ENCODE measurements around the gene STARD7.
A peak's percentile ranks its signal among the peaks of the same experiment; 100 is the strongest.

STARD7 gene

DNA sequence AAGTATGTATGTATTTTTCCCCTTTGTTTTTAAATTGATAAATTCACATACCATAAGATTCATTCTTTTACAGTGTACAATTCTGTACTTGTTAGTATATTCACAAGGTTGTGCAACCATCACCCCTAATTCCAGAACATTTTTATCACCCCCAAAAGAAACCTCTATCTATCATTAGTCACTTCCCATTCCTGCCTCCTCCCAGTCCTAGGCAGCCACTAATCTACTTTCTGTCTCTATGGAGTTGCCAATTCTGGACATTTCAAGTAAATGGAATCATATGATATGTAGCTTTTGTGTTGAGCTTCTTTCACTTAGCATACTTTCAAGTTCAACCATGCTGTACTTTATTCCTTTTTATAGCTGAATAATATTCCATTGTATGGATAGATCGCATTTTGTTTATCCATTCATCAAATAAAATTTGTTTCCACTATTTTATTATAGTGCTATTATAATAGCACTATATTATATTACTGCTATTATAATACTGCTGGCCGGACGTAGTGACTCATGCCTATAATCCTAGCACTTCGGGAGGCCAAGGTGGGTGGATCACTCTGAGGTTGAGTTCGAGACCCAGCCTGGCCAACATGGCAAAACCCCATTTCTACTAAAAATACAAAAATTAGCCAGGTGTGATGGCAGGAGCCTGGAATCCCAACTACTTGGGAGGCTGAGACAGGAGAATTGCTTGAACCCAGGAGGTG is 10.9 kb downstream of the STARD7 start:
- no peak for DNase-seq (ENCODE audit: low read depth)

DNA sequence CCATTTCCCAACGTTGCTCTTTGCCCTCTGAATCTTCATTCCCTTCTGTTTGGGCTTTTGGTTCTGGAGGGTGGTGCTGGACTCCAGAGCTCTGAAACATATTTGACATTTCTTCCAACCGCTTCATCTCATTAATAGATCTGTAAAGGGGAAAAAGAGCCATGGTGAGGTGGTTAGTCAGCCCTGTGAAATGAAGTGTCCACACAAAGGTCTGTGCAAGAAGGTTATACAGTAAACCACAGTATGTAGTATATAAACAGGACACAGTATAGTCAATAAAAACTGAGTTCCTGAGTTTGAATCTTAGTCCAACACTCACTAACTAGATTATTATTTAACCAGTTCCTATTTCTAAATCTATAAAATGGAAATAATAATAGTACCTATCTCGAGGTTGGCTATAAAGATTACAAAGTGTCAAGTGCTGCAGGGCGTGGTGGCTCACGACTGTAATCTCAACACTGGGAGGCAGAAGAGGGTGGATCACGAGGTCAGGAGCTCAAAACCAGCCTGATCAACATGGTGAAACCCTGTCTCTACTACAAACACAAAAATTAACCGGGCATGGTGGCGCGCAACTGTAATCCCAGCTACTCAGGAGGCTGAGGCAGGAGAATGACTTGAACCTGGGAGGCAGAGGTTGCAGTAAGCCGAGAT is 13.1 kb downstream of the STARD7 start:
- no peak for DNase-seq (ENCODE audit: low read depth)

DNA sequence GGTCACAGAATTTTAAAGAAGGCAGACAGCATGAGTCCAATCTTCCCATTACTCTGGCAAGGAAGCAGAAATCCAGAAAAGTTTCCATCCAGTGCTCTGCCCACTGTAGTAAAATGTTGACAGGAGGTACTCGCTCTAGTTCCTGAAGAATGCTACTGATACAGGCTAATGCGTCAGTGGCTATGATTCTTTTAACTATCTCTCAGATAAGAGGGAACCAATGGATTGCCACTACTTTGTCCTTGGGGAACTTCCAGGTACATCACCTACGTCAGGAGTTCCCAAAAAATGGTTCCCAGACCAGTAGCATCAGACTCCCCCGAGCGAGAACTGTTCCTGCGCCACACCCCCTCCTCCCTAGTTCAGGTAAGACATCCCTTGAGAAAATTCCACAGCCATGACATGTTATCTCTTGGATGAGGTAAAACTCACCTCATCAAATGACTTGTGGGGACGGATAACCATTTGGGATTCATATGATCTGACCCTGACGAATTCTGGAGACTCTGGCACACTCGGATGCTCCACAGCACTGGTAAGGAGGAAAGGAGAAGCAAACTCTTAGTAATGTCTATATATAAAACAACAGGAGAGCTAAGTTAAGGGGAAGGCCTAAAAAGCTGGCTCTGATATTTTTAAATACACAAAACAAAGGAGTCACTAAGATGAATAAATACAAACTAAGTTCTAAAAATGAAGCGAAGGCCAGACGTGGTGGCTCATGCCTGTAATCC is 16.5 kb downstream of the STARD7 start:
- DNase-seq (ENCODE audit: low read depth): no peak

DNA sequence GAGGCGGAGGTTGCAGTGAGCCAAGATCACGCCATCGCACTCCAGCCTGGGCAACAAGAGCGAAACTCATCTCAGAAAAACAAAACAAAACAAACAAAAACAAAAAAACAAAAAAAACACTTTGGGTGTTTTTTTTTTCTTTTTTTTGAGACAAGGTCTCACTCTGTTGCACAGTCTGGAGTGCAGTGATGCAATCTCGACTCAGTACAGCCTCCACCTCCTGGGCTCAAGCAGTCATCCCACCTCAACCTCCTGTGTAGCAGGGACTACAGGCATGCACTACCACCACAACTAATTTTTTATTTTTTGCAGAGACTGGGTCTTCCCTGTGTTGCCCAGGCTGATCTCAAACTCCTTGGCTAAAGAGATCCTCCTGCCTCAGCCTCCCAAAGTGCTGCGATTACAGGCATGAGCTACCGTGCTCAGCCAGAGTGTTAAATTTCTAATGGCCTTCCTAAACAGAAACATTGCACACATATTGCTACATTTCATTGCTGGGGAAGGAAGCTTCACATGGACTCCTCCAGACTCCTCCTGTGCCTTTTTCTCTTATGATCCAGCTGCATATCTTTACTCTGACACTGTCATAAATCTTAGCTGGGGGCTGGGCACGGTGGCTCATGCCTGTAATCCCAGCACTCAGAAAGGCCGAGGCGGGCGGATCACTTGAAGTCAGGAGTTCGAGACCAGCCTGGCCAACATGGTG is 19.7 kb downstream of the STARD7 start:
- no peak for DNase-seq (ENCODE audit: low read depth)

DNA sequence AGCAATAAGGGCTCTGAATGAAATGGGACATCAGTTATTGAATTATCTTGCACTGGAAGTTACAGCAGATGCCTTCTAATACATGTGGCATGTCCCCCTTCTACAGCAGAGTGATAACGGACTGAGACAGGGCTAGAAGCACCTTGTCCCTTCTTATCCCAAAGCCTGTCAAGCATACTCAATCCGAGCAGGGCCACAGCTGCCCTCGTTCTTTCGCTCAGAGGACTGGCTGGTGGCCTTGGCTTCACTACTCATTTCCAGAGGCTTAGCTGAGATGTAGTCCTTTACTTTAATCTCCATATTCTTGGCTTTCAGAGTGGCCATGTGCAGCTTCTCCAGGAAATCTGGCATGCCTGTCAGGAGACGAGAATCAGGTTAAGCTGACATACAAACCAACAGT is 22.1 kb downstream of the STARD7 start:
- no peak for DNase-seq (ENCODE audit: low read depth)

DNA sequence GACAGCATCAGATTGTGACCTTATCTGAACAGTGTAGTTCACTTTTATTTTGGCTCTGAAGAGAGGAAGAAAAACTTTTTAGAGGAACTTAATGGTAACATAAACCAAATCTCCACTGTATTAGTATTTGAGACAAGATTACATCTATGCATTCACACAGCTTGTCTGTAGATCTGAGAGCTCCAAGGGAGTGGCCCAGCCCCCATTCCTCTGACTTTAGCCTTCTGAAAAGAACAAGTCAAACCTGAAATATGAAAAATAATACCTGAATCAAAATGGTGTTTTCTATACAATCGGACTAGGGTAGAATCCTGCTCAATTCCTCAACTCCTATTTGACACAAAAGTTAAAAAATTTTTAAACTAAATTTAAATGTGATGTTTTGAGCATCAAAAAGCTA is 23.1 kb downstream of the STARD7 start:
- DNase-seq (ENCODE audit: low read depth): no peak

DNA sequence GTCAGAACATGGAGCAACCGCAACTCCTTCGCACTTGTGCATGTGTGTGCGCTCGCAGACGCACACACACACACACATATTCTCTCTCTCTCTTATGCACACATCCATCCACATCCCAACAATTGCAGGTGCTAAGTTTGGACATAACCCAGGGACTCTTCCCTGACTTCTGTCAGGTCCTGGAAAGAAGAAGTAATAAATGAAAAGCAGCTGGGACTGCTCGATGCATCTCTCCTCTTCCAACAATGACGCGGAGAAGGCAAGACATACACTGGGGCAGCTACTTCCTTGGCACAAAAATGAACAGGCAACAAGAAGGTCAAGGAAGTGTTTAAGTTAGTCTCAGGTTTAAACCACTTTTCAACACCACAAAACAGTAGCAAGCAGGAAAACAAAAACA is 23.6 kb downstream of the STARD7 start:
- DNase-seq (ENCODE audit: low read depth): no peak

DNA sequence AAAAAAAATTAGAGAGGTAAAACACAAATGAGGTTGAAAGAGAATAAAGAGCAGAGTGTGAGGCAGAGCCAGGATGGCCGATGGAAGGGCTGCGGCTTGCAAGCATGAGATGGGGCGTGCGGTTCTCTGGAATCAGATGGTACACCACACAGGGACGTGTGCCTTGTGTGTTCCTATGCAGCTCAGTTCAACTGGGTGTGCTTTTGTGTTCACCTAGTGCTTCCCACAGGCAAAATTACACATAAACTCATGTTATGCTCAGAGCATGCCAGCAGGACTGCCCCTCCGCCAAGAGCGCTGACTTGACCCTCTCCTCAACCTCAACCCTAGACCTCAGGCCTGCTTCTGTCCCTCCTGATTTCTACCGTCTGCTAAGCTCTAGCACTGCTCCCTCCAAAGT is 24.4 kb downstream of the STARD7 start:
- DNase-seq (ENCODE audit: low read depth): no peak

DNA sequence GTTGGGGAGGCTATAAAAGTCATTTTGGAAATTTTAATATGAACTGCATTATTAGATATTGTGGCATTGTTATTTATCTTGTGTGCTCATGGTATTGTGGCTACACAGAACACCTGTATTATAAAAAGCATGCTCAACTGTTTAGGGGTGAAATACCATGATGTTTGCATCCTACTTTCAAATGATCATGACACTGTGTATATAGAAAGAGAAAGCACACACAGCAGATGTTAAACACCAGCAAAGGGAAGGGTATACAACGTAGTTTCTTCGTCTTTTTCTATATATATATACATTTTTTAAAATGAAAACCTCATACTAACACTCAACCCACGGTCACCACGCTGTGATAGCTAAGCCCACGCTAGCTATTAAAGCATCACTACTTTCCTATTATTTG is 27.1 kb downstream of the STARD7 start:
- DNase-seq (ENCODE audit: low read depth): no peak

DNA sequence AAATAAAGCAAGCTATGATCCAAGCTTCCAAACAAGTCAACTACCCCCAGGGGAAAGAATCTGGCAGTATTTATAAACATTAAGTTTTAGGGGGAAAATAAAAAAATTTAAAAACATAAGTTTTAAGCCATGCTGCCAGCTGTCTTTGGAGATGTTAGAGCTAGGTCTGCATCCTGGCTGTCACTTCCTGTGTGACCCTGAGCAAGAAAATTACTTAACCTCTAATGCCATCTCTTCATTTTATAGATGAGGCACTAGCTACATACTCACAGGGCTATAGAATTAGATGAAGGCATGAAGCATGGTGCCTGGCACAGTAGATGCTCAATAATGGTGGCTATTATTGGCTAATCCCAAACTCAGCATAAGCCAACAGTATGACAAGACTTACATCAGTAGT is 28.1 kb downstream of the STARD7 start:
- DNase-seq (ENCODE audit: low read depth): no peak

DNA sequence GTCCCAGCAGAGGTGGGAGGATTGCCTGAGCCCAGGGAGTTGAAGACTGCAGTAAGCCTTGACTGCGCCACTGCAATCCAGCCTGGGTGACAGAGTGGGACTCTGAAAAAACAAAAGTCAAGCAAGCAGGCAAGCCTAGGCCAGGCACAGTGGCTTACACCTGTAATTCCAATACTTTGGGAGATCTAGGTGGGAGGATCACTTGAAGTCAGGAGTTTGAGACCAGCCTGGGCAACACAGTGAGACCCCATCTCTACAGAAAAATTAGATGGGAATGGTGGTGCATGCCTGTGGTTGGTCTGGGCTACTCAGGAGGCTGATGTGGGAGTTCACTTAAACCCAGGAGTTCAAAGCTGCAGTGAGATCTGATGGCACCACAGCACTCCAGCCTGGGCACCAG is 28.6 kb downstream of the STARD7 start:
- no peak for DNase-seq (ENCODE audit: low read depth)

DNA sequence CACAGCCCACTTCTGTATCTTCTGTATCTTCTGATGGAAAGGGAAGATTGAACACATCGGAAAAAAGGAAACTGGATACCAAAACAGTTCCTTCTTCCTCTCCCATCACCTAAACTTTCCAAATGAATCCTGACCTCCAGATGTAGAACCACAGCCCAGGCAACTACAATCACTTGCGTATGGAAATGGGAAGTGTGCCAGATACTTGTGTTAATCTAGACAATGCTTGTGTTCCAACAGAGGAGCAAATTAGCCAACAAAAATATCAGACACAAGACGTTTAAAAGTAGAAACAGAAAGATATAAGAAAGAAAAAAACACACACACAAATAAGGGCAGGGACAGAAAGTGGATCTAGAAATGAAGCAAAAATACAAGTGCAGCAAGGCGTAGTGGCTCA is 32.0 kb downstream of the STARD7 start:
- no peak for DNase-seq (ENCODE audit: low read depth)

DNA sequence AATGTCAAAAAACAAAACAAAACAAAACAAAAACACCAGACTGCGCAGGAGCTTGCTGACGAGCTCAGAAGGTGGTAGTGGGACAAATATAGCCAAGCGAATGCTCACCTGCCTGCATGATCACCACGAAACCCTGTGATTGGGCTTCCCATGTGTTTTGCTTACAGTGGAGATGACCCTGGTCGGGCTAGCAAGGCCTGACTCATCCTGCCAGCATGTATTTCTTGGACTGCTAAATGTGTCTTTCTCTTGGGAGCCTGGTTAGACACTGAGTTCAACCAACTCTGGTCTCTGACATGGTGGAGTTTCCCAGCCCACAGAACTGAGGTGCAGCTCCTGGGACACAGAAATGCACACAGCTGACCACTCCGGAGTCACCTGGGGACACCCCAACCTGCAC is 32.7 kb downstream of the STARD7 start:
- DNase-seq (ENCODE audit: low read depth): no peak

DNA sequence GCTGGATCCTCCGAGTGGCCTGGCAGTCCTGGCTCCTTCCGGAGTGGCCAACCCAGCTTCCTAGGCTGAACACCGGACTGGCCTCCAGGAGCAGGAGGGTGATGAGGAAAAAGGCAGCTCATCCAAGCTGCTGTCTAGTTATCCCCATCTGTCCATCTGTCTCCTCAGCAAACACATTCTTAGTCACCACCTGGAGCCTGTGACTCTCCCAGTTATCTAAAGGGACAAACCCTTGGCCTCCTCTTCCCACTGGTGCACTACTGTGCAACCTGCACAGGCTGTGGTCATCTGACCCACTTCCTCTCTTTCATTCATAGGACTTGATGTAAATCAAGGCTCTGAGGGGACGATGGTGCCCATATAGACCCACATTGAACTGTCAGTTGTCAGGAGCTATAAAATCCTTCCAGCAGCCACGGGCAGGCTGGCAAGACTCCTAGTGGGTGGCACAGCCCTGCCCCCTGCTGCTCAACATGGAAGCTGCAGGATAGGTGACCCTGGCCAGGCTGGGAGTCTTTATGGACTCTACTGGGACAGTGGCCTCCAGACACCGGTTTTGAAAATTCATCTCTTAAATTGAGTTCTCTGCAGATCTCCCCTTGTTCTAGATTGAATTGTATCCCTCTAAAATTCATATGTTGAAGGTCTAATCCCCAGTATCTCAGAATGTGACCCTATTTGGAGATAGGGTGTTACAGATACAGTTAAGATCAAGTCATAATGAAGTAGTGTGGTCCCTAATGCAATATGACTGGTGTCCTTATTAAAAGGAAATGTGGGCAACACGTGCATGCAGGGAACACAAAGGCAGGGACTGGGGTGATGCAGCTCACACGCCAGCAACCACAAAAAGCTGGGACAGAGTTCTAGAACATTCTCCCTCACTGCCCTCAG is 34.1 kb downstream of the STARD7 start:
- DNase-seq (ENCODE audit: low read depth): peak; percentile 39

DNA sequence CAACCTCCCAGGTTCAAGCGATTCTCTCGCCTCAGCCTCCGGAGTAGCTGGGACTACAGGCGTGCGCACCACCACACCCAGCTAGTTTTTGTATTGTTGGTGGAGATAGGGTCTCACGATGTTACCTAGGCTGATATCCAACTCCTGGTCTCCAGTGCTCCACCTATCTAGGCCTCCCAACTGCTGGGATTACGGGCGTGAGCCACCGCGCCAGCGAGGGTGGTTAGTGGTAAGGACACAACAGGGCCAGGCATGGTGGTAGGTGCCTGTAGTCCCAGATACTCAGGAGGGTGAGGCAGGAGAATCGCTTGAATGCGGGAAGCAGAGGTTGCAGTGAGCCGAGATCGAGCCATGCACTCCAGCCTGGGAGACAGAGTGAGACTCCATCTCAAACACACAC is 36.8 kb downstream of the STARD7 start:
- no peak for DNase-seq (ENCODE audit: low read depth)

DNA sequence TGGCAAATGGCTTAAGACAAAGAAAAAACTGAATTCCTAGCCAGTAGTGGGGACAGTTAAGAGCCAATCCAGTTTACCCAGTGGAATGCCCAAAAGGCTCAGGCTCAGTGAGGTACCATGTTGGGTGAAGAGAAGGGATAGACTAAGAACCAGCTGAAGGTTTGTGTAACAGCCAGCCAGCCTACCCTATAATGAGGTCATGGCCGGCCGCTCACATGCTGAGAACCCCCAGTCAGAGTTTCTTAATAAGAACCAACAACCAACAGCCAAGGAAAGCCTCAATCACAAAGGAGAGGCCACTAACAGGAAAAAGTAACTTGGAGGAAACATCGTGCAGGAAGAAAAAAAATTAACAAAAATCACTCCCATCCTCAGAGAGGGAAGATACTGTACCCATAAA is 38.0 kb downstream of the STARD7 start:
- no peak for DNase-seq (ENCODE audit: low read depth)

DNA sequence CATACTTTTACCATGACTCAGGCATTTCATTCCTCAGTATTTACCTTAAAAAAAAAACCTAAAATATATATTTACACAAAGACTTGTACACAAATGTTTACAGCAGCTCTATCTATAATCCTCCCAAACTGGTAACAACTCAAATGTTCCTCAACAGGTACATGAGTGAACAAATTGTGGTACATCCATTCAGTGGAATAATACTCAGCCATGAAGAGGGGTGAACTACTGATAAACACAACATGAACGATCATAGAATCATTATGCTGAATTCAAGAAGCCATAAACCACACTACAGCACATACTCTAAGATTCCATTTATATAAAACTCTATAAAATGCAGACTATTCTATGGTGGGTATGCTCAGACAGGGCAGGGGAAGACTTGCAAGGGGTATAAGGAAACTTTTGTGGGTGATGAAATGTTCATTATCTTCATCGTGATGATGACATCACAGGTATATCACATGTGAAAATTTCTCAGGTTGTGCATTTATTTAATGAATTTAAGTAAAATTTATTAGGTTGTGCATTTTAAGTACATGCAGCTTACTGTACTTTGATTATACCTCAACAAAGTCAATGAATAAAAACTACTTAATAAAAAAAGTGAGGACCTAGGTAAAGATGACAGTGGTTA is 38.6 kb downstream of the STARD7 start:
- no peak for DNase-seq (ENCODE audit: low read depth)

DNA sequence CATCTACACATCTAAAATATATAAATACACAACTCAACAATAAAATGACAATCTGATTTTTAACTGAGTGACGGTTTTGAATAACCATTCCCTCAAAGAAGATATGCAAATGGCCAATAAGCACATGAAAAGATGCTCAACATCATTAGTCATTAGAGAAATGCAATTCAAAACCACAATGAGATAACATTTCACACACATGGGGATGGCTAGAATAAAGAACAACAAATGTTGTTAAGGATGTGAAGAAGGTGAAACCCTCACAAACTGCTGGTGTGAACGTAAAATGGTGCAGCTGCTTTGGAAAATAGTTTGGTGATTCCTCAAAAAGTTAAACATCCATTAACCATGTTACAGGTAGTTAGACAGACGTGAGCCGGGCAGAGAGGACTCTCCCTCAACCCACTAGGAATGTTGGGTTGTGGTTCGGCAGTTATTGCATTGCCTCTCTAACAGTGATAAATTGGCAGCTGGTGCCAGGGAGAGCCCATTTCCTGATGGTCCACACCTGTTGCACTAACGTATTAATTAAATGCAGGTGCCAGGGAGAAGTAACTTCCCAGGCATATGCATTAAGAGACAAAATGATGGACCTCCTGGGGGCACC is 41.1 kb downstream of the STARD7 start:
- no peak for DNase-seq (ENCODE audit: low read depth)

DNA sequence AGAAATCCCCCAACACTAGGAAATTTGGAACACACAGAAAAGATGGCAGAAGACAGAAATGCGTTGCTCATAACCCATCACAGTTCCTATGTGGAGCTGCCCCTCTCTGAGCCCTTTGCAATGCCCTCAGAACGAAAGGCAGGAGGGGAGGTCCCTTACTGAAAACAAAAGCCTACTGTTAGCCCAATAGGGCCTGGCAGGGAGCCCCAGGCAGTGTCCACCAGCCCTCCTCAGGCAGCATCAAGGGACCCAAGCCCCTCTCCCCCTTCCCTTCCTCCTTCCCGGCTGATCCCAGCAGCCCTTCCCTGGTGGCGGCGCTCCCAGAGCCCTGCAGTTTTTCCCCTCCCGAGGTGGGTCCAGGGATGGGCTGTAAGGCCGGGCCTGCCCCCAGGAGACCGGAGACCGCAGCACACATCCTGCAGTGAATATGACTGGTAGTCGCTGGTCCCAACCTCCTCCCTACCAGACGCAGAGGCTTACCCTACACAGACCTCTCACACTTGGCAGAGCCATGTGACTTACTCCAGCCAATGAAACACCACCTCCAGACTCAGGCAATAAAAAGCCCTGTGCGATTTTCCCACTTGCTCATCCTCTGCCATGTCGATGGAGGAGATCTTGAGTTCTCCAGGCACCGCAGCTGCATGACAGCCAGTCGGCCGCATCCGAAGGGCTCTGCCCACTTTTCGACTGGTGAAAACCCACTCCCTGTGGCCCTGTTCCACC is 44.0 kb downstream of the STARD7 start:
- DNase-seq (ENCODE audit: low read depth): no peak

DNA sequence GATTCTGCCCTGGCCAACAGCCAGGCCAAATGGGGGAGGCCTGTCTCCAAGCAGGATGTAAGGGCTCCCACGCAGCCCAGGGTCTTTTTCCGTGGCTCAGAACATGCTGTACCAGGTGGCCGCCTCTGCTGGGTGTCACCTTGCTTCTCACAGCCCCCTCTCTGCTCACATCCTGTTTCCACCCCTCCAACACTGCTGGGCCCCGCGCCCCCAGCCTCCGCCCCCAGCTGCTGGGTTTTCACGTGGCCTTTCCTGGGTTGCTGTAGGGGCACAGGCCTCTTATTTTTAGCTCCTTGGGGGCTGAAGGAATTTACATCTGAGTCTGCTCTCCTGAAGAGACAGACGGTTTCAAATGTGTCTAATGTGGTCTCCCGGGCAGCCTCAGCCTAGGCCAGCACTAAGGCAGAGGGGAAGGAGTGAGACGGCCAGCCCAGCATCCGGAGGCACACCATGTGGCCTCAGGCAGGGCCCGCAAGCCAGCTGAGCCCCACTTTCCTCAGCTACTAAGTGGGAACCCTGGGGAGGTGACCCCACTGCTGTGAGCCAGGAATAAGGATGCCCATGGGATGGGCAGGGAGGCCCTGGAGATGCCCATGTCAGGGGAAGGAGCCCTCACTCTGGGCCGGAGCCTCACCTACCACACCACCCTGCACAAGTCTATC is 44.7 kb downstream of the STARD7 start:
- no peak for DNase-seq (ENCODE audit: low read depth)

All from CMK (cell line).